Mucosa of rectum (tissue), 2 donors: ENCODE results near the gene ATP5MK.
"Not testable (repeated sequence)": the region's sequence is repeated elsewhere in the genome, so short reads cannot be mapped to it uniquely, and the experiment has no call there.

Experiments
- H3K27ac ChIP-seq, 2 donors: one replicate each; pipeline ENCODE4 v1.7.0; 2013; ENCODE audit warnings: inconsistent platforms in 2 of 2, low read depth in 2 of 2, low read length in 2 of 2
- H3K27me3 ChIP-seq, 2 donors: one replicate each; pipeline ENCODE4 v1.7.0; 2013; ENCODE audit warnings: low read length in 2 of 2; ENCODE audit not compliant: control insufficient read depth in 2 of 2, insufficient read depth in 2 of 2
- H3K36me3 ChIP-seq, 2 donors: one replicate each; pipeline ENCODE4 v1.7.0; 2013; ENCODE audit warnings: low read length in 2 of 2; ENCODE audit not compliant: control insufficient read depth in 2 of 2, insufficient read depth in 2 of 2
- H3K4me1 ChIP-seq, 2 donors: one replicate each; pipeline ENCODE4 v1.7.0; 2013; ENCODE audit warnings: low read length in 2 of 2, mild to moderate bottlenecking in 1 of 2; ENCODE audit not compliant: control insufficient read depth in 2 of 2, insufficient read depth in 2 of 2
- H3K4me3 ChIP-seq, 2 donors: one replicate each; pipeline ENCODE4 v1.7.0; 2013; ENCODE audit warnings: low read length in 2 of 2
- H3K9ac ChIP-seq, 2 donors: one replicate each; pipeline ENCODE4 v1.7.0; 2013; ENCODE audit warnings: low read length in 2 of 2, low read depth in 1 of 2, mild to moderate bottlenecking in 1 of 2
- H3K9me3 ChIP-seq, 2 donors: one replicate each; pipeline ENCODE4 v1.7.0; 2013; ENCODE audit warnings: low read length in 2 of 2; ENCODE audit not compliant: control insufficient read depth in 2 of 2
- donor health status: healthy.
- donor health status: Normal muscosa, but diverticular disease.

The ATP5MK gene

GRCh38 chr10:103431902-103432301, 35.6 kb upstream of the ATP5MK start:
- H3K27me3 ChIP-seq = no peaks in the 10 kb centered on the region
- H3K9me3 ChIP-seq = no peaks in the 10 kb centered on the region
- no peaks in the 10 kb centered on the region for H3K4me1 ChIP-seq
- H3K4me3 ChIP-seq = no peak overlapping the region
- no peak overlapping the region for H3K27ac ChIP-seq
- H3K9ac ChIP-seq = no peak overlapping the region
- peaks cover 39 to 58% of the 10 kb centered on the region in 2 donors for H3K36me3 ChIP-seq

GRCh38 chr10:103429647-103430046, 33.4 kb upstream of the ATP5MK start:
- Histone ChIP-seq H3K4me3 (no peak overlapping the region), H3K4me1 (no peaks in the 10 kb centered on the region), H3K27ac (no peak overlapping the region), H3K9me3 (no peaks in the 10 kb centered on the region), H3K27me3 (no peaks in the 10 kb centered on the region), H3K36me3 (peaks cover 42 to 55% of the 10 kb centered on the region in 2 donors), H3K9ac (no peak overlapping the region)

GRCh38 chr10:103428989-103429643, 32.8 kb upstream of the ATP5MK start:
- Histone ChIP-seq H3K27me3 (no peaks in the 10 kb centered on the region), H3K9me3 (no peaks in the 10 kb centered on the region), H3K36me3 (peaks cover 44 to 55% of the 10 kb centered on the region in 2 donors), H3K9ac (no peak overlapping the region), H3K4me3 (no peak overlapping the region), H3K27ac (no peak overlapping the region), H3K4me1 (no peaks in the 10 kb centered on the region)

- peaks cover 50 to 64% of the 10 kb centered on the region in 2 donors for H3K36me3 ChIP-seq
- no peaks in the 10 kb centered on the region for H3K9me3 ChIP-seq
- no peak overlapping the region for H3K9ac ChIP-seq
- H3K27ac ChIP-seq = no peak overlapping the region
- H3K27me3 ChIP-seq = no peaks in the 10 kb centered on the region
- no peak overlapping the region for H3K4me3 ChIP-seq
- no peaks in the 10 kb centered on the region for H3K4me1 ChIP-seq
Observed at GRCh38 chr10:103427866-103428265, 31.6 kb upstream of the ATP5MK start.

GRCh38 chr10:103423748-103424147, 27.5 kb upstream of the ATP5MK start:
- no peaks in the 10 kb centered on the region for H3K27me3 ChIP-seq
- H3K9me3 ChIP-seq = no peaks in the 10 kb centered on the region
- no peak overlapping the region for H3K4me3 ChIP-seq
- no peak overlapping the region for H3K27ac ChIP-seq
- H3K9ac ChIP-seq = no peak overlapping the region
- H3K36me3 ChIP-seq = peaks cover 60 to 73% of the 10 kb centered on the region in 2 donors
- no peaks in the 10 kb centered on the region for H3K4me1 ChIP-seq

- no peak overlapping the region for H3K4me3 ChIP-seq
- no peaks in the 10 kb centered on the region for H3K4me1 ChIP-seq
- H3K27me3 ChIP-seq = no peaks in the 10 kb centered on the region
- H3K27ac ChIP-seq = no peak overlapping the region
- no peaks in the 10 kb centered on the region for H3K9me3 ChIP-seq
- no peak overlapping the region for H3K9ac ChIP-seq
- H3K36me3 ChIP-seq = peaks cover 76 to 85% of the 10 kb centered on the region in 2 donors
Observed at GRCh38 chr10:103419101-103419500, 22.8 kb upstream of the ATP5MK start.

GRCh38 chr10:103417601-103418000, 21.3 kb upstream of the ATP5MK start:
- no peaks in the 10 kb centered on the region for H3K4me1 ChIP-seq
- no peak overlapping the region for H3K9ac ChIP-seq
- no peak overlapping the region for H3K27ac ChIP-seq
- H3K36me3 ChIP-seq = peaks cover 79 to 85% of the 10 kb centered on the region in 2 donors
- no peaks in the 10 kb centered on the region for H3K9me3 ChIP-seq
- H3K4me3 ChIP-seq = no peak overlapping the region
- H3K27me3 ChIP-seq = no peaks in the 10 kb centered on the region

GRCh38 chr10:103417148-103417469, 20.8 kb upstream of the ATP5MK start:
- not testable (repeated sequence) for H3K27me3 ChIP-seq, H3K4me1 ChIP-seq, H3K9ac ChIP-seq, H3K9me3 ChIP-seq, H3K27ac ChIP-seq, H3K4me3 ChIP-seq
- H3K36me3 ChIP-seq = peaks cover 78 to 83% of the 10 kb centered on the region in 2 donors

- Histone ChIP-seq H3K27ac (no peak overlapping the region), H3K36me3 (peaks cover 78 to 86% of the 10 kb centered on the region in 2 donors), H3K4me3 (no peak overlapping the region), H3K9ac (no peak overlapping the region), H3K27me3 (no peaks in the 10 kb centered on the region), H3K9me3 (no peaks in the 10 kb centered on the region), H3K4me1 (no peaks in the 10 kb centered on the region)
Observed at GRCh38 chr10:103416436-103417147, 20.3 kb upstream of the ATP5MK start.

- Histone ChIP-seq H3K36me3 (peaks cover 75 to 84% of the 10 kb centered on the region in 2 donors), H3K9ac (no peak overlapping the region), H3K4me1 (no peaks in the 10 kb centered on the region), H3K9me3 (no peaks in the 10 kb centered on the region), H3K4me3 (no peak overlapping the region), H3K27me3 (no peaks in the 10 kb centered on the region), H3K27ac (no peak overlapping the region)
Observed at GRCh38 chr10:103415581-103415980, 19.3 kb upstream of the ATP5MK start.
